Hypothalamus (tissue), 51 donors: ENCODE results near the gene RAET1L.
"Not testable (repeated sequence)": the region's sequence is repeated elsewhere in the genome, so short reads cannot be mapped to it uniquely, and the experiment has no call there.

Source experiments
- DNase-seq, 51 donors: peaks; one replicate each; lab custom pipeline; 2025; lab: John Stamatoyannopoulos, UW

The RAET1L gene, protein sequence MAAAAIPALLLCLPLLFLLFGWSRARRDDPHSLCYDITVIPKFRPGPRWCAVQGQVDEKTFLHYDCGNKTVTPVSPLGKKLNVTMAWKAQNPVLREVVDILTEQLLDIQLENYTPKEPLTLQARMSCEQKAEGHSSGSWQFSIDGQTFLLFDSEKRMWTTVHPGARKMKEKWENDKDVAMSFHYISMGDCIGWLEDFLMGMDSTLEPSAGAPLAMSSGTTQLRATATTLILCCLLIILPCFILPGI

DNA sequence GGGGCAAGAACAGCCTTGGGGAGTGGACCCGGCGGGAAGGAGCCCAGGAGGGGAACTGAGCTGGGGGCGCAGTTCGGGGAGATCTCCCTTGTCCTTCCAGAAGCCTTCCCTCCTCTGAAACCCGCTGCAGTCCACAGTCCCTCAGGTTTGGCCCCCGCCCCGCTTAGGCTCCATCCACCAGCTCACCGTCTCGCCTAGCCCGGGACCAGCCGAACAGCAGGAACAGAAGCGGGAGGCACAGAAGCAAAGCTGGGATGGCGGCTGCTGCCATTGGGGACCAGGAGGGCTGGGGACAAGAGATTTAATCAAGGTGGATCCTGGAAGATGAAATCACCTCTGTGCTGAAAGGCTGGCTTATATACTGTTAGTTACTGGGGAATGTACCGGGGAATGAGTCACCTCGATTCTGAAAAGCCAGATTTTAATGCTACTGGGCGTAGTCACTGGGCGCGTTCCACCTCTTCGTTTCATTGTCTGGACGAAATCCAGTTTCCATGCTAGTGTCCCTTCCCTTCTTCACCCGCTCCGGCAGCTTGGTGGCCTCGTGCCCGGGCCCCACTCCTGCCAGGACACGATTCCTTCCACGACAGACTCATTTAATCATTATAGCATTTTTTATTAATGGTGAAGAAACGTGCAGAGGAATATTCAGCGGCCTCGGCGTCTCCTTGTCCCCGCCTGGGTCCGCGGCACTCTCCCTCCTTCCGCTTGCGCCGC, at the start of gene RAET1L:
Gene RAET1L (minus strand): TSS at position 332 of the 717 bp plus-strand sequence. CDS start 61 bp downstream, at position 271.
- peak in 1 of 51 donors; percentile 8 for DNase-seq

DNA sequence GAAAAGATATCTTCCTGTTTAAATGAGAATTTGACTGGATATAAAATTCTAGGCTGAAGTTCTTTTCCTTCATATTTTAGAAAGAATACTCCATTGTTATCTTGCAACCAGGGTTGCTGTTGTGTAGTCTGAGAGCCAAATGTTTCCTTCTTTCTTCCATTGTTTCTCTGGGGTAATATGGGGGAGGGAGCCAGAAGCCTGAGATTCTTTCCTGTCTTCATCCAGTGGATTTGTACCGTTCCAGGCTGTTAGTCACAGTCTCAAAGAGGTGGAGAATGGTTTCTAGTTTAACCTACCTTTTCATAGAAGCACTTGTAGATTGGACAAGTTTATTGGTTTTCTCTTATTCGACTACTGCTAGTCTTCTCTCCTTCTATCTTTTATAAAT, 49.7 kb upstream of the RAET1L start:
- DNase-seq, result no peak

DNA sequence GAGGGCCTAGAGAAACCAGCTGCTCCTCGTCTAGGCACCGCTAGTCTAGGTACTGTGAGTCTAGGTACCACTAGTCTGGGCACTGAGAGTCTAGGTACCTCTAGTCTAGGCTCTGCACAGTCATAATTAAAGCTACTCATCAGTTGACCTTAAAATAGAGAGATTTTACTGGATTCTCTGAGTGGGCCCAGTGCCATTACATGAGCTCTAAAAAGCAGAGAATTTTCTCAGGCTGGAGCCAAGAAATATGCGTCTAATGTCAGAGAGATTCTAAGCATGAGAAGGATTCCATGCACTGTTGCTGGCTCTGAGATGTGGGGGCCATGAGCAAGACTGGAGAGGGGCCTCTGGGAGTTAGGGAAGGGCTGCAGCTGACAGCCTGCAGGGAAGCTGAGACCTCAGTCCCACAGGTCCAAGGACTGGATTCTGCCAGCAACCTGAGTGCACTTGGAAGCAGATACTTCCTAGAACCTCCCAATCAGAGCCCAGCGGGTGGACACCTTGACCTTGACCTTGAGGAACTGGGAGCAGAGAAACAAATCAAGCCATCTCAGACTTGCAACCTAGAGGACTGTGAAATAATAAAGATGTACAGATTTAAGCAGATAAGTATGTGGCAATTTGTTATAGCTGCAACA, 49.2 kb upstream of the RAET1L start:
- not testable (repeated sequence) for DNase-seq

DNA sequence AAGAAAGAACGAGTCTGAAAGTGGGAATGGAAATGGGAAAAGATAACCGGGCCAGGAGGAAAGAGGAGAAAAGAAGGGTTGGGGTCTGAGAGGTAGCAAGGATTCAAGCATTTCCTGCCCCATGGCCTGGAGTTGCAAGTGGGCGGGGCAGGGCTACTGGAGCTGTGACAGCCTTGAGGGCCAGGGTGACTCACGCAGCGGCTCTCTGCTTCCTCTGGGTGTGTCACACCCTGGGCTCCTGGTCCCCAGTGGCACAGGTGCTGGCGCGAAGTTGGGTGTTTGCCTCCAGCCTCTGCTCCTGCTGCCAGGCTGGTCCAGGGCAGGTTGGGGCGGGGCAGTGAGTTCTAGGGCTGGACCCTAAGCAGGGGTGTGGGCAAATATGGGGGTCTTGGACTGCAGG, 46.9 kb upstream of the RAET1L start:
- DNase-seq, result no peak

DNA sequence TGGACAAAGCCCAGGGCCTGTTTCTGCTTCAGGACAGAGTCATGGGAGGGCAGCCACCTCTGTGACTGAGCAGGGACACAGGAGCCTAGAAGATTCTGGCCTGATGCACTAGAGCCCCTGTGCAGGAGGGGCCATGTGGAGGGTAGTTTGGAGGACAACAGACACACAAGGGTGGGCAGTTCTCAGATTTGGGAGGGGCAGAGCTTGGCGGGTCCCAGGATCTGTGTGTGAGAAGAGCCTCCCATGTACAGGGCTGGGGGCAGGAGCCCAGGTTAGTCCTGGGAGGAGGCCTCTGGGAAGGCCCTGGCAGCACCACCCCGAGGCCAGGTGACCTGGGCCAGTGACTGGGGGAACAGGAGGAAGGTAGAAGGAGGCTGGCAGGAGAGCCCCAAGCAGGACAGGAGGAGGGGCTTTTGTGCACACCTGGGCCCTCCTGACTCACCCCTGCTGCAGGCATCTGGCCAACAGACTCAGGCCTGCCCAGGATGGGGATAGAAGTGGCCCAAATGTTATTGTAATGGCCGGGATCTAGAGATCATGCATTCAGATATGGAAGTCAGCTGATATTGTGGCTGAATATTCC, 45.0 kb upstream of the RAET1L start:
- DNase-seq, result no peak

DNA sequence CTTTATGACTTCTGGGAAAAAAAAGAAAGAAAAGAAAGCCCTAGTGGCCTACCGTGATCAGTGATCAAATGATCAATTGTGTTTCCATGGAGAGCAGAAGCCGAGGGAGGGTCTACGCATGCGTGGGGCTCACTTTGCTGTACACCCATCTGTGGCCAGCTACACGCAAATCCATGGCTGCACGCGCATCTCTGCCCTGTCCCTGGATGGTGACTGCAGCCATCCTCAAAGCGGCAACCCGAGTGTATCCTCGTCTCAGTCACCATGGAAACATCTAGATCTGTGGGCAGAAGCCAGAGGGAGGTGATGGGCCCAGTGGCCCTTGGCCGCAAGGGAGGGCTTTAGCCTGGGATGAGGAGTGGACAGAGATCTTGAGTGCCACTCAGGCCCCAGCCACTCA, 44.4 kb upstream of the RAET1L start:
- DNase-seq, result peak in 22 of 51 donors; percentile 6 to 48 (median 25)

DNA sequence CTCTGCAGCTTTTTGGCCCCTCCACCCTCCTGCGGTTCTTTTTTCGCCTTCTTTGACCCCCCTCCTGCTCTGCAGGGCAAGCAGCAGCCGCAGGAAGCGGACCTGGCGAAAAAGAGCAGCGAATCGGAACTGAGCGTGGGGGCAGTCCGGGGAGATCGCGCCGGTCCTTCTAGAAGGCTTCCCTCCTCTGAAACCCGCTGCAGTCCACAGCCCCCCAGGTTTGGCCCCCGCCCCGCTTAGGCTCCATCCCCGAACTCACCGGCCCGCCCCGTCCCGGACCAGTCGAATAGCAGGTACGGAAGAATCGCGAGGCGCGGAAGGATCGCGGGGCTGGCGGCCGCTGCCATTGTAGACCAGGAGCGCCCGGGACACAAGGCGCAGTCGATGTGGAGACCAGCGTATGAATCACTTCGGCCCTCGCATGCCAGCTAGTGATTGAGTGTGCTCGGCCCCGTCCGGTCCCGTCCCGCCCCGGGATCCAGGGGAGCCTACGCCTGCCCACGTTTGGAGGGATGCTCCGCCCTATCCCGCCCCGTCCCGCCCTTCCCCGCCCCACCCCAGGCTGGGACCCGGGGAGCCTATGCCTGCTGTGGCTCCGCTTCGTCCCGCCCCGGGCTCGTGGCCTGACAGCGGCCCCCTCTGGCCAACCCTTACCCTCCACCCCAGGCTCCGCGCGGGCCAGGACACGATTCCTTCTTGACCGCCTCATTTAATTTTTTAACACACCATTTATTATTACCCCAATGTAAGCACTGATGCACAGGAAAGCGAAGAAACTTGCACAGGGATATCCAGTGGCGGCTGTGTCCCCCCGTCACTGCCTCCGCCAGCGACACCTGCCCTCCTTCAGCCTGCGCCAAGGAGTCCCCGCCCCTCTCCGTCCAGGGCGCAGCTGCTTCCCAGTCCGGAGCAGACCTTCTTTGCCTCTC, 43.7 kb upstream of the RAET1L start, which contains the start of gene ULBP3:
Gene ULBP3 (minus strand): TSS at position 402 of the 929 bp plus-strand sequence. CDS start 55 bp downstream, at position 347.
- peak in 47 of 51 donors; percentile 9 to 84 (median 53) for DNase-seq

DNA sequence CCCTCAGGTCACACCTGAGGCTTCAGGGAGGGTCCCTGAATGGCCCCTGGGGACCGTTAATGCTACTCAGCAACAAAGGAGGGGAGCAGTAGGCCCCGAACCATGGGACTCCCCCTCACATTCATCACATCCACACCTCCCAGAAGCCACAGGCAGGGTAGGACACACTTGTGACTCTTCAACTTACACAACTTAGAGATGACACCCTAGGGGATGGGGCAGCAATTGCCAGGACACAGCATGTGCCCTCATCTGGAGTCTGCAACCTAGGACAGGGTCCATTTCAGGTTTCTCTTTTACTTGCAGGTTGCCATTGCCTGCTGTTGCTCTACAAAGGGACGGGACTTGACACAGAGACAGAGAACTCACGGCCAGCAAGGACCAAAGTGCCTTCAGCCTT, 42.8 kb upstream of the RAET1L start:
- no peak for DNase-seq

DNA sequence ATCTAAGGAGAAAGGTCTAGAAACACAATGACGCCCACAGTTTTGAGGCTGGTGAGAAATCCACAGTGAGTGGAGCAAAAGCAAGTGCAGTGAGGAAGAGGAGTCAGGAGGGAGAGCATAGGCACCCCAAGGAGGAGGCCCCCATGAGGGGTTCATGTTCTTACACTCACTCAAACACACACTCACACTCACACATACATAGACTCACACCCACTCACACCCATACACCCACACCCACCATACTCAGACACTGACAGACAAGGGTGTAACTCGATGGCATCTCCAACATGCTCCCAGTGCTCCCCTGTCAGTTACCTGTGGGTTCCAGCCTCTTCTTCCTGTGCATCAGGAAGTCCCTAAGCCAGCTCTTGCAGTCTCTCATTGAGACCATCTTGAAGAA, 39.8 kb upstream of the RAET1L start:
- DNase-seq, result no peak

DNA sequence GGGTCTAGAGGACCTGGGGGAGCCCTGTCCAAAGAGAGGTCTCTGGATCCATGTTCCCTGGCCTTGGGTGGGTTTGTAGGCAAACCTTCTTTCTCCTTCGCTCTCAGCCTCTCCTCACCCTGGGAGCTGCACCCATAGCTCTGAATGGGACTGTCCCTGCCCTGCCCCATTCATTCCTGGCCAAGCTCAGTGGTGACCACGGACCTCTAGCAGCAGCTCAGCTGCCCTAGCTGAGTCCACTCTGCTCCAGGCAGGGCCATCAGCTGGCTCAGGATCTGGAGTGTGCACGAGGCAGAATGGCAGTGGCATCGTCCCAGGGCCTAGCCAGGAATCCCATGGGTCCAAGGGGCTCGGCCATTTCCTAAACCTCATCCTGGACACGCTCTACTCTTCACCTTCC, 38.3 kb upstream of the RAET1L start:
- no peak for DNase-seq

DNA sequence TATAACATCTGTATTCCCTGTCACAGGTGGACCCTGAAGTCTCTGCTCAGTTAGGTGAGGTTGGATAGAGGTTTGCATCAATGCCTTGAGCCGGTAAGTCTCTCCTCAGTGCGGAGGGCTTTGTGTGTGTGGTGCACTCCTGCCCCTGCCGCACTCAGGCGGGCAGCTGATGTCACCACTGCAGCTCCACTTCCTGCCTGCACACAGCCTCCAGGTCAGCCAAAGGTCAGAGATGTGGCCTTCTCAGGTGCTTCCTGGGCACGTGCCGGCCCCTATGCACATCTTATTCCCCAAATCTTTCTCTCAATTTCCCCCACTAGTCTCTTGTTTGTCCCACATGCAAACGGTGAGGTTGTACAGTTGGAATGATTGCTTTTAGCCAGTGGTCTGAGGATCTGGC, 34.6 kb upstream of the RAET1L start:
- DNase-seq, result not testable (repeated sequence)

DNA sequence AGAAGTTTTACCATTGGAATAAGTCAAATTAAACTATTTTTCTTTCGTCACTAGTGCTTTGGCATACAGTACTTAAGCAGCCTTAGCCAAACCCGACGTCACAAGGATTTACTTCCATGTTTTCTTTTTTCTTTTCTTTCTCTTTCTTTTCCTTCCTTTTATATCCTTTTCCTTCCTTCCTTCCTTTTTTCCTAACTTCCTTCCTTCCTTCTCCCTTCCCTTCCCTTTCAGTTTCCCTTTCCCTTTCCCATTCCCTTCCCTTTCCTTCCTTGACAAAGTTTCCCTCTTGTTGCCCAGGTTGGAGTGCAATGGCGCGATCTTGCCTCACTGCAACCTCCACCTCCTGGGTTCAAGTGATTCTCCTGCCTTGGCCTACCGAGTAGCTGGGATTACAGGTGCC, 33.7 kb upstream of the RAET1L start:
- no peak for DNase-seq

DNA sequence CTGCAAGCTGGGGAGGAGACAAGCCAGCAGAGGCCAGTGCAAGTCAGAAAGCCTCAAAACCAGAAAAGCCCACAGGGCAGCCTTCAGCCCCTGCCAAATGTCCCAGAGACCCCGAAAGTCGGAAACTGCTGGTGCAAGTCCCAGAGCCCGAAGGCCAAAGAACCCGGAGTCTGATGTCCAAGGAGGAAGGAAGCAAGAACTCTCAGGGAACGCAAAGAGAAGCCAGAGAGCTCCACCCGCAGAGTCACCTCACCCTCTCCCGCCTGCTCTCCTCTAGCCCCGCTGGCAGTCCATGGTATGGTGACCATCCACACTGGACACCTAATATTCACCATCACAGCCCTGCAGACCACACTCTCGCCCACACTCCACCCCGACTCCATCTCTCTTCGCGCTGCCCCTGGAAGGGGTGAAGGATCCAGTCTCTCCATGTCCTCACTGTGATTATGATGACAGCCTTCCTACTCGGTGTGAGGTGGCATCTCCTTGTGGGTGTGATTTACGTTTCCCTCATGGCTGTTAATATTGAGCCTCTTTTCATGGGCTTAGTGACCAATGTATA, 33.0 kb upstream of the RAET1L start:
- no peak for DNase-seq

DNA sequence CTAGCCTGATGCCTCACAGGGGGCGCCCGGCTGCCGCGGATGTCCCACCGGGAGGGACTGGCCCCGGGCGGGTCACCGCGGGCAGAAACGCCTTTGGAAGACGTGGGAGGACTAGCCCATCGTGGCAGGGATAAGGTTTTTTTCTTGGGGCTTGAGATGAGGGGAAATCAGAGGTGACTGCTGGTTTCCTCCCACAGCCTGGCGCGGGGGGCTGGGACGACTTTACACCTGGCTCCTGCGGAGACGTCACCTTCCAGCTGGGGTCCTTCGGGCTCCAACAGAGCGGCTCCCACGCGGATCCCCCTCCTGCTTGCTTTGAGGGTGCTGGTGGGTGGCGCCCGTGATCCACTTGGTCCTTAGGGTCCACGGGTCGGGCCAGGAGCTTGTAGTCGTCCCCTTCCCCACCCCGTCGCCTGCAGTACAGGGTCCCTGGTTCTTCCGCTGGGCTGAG, 32.2 kb upstream of the RAET1L start:
- no peak for DNase-seq

DNA sequence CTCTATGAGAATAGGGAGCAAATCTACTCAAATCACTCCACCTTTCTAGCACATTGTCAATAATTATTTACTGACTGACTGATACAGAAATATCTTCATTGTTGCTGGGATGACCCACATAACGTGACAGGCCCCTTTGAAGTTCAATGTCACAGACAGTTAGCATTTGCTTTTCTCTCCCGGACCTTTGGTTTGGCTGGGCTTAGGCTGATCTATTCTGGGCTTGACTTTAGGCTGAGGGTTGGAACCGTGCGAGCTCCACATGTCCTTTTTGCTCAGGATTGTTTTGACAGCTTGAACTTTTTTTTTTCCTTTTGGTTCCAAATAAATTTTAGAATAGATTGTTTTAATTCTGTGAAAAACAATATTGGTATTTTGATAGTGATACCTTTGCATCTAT, 31.6 kb upstream of the RAET1L start:
- no peak for DNase-seq

DNA sequence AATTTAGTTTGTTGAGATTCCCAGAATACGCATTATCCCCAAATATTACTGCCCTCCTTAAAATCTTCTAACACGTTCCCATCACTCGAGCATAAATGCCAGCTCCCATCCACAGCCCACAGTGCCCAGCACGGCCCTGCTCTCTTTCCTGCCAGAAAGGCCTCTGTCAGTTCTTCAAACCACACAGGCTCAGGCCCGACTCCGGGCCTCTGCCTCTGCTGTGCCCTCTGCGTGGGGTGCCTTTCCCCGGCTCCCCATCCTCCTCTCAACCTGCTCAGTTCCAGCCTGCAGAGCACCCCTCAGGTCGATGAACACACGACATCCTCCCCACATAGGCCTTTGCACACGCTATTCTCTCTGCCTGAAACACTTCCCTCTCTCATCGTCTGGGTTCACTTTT, 30.8 kb upstream of the RAET1L start:
- DNase-seq, result no peak

DNA sequence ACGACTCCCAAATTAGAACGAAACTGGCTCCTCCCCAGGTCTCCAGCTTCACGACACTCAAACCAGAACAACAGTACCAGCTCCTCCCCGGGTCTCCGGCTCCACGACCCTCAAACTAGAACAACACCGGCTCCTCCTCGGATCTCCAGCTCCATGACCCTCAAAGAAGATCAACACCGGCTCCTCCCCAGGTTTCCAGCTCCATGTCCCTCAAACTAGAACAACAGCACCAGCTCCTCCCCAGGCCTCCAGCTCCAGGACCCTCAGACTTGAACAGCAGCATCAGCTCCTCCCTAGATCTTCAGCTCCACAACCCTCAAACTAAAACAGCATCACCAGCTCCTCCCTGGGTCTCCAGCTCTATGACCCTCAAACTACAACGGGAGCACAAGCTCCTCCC, 29.8 kb upstream of the RAET1L start:
- no peak for DNase-seq

DNA sequence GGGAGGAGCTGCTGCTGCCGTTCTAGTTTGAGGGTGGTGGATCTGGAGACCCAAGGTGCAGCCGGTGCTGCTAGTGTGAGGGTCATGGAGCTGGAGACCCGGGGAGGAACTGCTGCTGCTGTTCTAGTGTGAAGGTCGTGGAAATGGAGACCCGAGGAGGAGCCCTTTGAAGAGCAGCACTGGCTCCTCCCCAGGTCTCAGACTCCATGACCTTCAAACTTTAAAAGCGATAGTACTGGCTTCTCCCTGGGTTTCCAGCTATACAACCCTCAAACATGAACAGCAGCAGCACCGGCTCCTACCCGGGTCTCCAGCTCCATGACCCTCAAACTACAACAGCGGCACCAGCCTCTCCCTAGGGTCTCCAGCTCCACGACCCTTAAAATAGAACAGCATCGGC, 28.1 kb upstream of the RAET1L start:
- no peak for DNase-seq

DNA sequence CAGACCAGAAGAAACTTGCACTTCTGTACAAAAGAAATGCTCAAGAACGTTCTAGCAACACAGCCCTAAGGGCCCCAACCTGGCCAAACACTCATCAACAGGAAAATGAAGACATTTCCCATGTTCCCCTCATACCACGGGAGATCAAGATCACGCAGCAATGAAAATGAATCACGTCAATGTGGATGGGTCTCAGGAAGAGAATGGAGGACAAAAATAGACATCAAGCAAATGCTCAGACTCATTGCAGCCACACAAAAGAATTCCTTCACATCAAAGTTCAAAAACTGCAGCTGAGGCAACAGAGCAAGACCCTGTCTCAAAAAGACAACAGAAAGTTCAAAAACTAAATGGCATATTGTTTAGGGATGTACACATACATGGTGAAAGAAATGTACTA, 25.5 kb upstream of the RAET1L start:
- no peak for DNase-seq

DNA sequence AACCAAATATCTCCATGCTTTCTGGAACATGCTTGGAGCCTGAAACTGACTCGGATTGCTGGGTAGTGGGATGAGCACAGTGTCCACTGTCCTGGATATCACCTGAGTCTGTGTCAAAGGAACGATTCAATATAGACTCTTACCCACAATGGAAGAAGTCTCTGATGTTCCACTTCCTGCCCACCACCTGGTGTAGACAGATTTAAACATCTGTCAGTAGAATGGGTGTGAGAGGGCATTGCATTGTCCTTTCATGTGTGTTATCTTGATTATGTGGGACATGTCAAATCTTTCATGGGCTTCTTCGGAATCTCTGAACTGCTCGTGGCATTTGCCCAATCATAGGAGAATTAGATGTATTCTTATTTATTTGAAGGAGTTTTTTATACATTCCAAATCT, 22.8 kb upstream of the RAET1L start:
- DNase-seq, result no peak
